DND-41 (cell line): ENCODE measurements around the gene TYRP1.

Experiments used
- CTCF ChIP-seq: IDR thresholded peaks from 2 replicates; pipeline ENCODE4 v1.5.1; 2012; ENCODE audit warnings: borderline replicate concordance, low read length, moderate library complexity, mild to moderate bottlenecking; ENCODE audit not compliant: poor library complexity, severe bottlenecking; ENCODE audit errors: extremely low read depth
- EZH2 ChIP-seq: IDR thresholded peaks from 3 replicates; pipeline ENCODE4 v1.6.1; 2012; ENCODE audit warnings: borderline replicate concordance, low read depth, mild to moderate bottlenecking, moderate library complexity, low read length, inconsistent platforms; ENCODE audit not compliant: severe bottlenecking

- TF ChIP-seq CTCF = no peak
- no peak for TF ChIP-seq EZH2
Measured at GRCh38 chr9:12722131-12722530, 28.9 kb downstream of the TYRP1 start.
